Retina (tissue), 1 donor: ENCODE results near the gene KRTAP5-11.
"Not testable (repeated sequence)": the region's sequence is repeated elsewhere in the genome, so short reads cannot be mapped to it uniquely, and the experiment has no call there.

Source experiments
- DNase-seq: peaks from one replicate; pipeline ENCODE4 v3.0.0-alpha.2; 2016

Gene KRTAP5-11, protein sequence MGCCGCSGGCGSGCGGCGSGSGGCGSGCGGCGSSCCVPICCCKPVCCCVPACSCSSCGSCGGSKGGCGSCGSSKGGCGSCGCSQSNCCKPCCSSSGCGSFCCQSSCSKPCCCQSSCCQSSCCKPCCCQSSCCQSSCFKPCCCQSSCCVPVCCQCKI

DNA sequence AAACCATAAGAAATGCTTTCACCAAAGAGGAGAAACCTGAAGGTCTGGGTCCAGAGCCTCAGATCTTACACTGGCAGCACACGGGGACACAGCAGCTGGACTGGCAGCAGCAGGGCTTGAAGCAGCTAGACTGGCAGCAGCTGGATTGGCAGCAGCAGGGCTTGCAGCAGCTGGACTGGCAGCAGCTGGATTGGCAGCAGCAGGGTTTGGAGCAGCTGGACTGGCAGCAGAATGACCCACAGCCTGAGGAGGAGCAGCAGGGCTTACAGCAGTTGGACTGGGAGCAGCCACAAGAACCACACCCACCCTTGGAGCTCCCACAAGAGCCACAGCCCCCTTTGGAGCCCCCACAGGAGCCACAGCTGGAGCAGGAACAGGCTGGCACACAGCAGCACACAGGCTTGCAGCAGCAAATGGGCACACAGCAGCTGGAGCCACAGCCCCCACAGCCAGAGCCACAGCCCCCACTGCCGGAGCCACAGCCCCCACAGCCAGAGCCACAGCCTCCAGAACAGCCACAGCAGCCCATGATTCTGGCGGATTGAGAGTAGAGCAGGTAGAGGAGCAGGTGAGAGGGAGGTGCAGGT is at the start of gene KRTAP5-11:
TSS of gene KRTAP5-11 (minus strand) at position 567 of the 587 bp plus-strand sequence. CDS start at position 529, 38 bp downstream.
- no peak for DNase-seq

DNA sequence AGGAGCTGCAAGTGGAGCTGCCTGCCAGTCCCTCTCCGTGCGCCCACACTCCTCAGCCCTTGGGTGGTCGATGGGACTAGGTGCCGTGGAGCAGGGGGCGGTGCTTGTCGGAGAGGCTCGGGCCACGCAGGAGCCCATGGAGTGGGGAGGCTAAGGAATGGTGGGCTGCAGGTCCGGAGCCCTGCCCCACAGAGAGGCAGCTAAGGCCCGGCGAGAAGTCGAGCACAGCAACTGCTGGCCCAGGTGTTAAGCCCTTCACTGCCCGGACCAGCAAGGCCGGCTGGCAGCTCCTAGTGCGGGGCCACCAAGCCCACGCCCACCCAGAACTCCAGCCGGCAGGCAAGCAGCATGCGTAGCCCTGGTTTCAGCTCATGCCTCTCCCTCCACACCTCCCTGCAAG is 48.9 kb upstream of the KRTAP5-11 start:
- DNase-seq, result not testable (repeated sequence)

DNA sequence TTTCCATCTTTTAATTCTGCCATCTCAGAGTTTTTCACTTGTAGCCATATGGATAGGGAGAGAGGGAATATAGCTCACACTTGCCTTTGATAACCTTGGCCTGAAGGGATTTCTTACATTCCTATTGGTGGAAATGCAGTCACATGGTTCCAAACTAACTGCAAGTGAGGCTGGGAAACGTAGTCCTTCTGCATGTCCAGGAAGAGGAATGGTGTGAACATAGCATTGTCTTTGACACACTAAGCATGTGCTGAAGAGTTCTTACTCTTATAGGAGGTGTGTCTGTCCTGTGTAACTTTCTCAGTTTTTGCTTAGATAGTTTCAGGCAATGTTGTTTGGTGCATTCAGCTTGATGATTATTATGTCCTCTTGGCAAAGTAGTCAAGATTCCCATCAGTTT is 47.4 kb upstream of the KRTAP5-11 start:
- not testable (repeated sequence) for DNase-seq

DNA sequence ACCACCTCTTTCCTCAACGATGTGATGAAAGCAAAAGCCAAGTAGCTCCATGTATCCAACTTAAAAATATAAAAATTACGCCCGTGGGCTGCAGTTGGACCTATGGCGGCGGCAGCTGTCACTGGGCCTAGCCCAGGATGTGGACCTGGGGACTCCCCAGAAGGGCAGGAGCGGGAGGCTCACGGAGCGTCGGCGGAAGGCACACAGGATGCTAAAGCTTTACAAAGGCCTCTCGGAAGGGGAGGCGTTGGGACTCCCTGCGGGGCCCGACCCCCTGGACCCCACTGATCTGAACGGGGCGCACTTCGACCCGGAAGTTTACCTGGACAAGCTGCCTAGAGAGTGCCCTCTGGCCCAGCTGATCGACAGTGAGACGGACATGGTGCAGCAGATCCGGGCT is 46.3 kb upstream of the KRTAP5-11 start:
- DNase-seq, result not testable (repeated sequence)

DNA sequence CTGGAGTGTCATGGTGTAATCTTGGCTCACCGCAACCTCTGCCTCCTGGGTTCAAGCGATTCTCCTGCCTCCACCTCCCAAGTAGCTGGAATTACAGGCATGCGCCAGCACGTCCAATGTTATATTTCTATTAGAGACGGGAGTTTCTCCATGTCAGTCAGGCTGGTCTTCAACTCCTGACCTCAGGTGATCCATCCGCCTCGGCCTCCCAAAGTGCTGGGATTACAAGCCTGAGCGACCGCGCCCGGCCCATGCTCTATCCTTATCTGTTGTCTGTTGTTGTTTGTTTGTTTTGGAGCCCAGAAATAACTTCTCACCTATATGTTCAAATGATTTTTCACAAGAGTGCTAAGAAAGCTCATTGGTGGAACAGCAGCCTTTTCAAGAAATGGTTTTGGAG is 40.6 kb upstream of the KRTAP5-11 start:
- not testable (repeated sequence) for DNase-seq

DNA sequence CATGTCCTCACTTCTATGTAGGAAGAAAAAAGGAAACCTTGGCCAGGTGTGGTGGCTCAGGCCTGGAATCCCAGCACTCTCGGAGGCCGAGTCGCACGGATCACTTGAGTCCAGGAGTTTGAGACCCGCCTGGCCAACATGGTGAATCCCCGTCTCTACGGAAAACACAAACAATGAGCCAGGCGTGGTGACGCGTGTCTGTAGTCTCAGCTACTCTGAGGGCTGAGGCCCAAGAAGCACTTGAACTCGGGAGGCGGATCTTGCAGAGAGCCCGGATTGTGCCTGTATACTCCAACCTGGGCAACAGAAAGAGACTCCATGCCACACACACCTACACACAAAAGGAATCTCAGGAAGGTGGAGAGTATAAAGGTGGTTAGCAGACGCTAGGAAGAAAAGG is 39.9 kb upstream of the KRTAP5-11 start:
- DNase-seq, result not testable (repeated sequence)

DNA sequence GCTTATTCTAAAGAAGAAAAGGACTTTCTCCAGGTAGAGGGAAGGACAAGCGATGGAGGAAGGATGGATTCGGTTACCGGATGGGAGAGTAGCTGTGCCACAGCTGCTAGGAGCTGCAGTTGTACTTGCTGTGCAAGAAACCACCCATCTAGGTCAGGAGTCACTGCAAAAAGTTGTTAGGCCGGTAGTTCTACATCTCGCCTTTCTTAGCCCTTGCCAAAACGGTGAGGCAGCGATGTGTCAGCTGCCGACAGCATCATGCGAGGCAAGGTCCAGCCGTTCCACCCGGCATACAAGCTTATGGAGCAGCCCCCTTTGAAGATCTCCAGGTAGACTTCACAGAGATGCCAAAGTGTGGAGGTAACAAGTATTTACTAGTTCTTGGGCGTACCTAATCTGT is 32.3 kb upstream of the KRTAP5-11 start:
- DNase-seq, result not testable (repeated sequence)

DNA sequence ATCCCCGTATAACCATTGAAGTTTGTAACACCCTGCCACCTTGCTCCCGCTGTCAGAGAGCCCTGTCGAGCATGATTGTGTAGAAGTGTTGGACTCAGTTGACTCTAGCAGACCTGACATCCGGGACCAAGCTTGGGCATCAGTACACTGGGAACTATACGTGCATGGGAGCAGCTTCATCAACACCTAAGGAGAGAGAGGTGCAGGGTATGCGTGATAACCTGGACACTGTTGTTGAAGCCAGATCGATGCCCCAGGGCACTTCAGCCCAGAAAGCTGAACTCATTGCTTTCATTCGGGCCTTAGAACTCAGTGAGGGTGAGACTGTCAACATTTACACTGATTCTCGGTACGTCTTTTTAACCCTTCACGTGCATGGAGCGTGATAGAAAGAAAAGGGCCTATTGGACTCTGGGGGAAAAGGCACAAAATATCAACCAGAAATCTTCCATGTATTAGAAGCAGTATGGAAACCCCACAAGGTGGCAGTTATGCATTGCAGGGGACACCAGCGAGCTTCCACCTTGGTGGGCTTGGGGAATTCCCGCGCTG is 31.8 kb upstream of the KRTAP5-11 start:
- not testable (repeated sequence) for DNase-seq

DNA sequence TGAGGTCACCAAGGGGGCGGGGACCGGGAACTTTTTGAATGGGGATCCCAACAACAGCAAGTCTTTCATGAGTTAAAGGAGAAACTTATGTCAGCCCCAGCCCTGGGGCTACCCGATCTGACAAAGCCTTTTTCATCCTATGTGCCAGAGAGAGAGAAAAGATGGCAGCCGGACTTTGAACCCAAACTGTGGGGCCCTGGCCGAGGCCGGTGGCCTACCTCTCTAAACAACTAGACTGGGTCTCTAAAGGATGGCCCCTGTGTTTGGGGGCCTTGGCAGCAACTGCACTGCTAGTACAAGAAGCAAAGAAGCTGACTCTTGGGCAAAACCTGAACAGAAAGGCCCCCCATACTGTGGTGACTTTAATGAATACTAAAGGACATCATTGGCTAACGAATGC is 31.3 kb upstream of the KRTAP5-11 start:
- DNase-seq, result not testable (repeated sequence)

DNA sequence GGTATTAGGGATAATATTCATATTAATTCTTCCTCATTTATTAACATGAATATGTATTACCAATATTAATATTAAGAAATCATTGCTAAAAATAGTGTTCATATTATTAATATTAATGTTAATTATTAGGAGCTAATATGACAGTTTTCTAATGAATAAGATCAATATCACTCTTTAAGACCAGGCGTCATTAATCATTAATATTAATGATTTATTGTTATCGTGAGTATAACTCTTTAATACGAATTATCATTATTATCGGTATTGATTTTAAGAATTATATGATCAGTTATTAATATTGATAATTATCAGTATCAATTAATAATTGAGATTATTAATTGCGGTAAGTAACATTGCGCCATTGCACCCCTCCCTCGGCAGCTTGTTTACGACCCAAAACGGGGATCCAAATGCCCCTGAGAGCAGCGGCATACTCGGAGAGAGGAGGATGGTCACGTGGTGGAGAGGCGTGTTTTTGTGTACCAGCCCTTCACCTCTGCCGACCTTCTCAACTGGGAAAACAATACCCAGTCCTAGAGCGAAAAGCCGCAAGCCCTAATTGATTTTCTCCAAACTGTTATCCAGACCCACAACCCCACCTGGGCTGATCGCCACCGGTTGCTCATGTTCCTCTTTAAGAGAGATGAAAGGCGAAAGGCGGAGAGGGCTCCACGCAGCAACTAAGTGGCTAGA is 28.7 kb upstream of the KRTAP5-11 start:
- not testable (repeated sequence) for DNase-seq

DNA sequence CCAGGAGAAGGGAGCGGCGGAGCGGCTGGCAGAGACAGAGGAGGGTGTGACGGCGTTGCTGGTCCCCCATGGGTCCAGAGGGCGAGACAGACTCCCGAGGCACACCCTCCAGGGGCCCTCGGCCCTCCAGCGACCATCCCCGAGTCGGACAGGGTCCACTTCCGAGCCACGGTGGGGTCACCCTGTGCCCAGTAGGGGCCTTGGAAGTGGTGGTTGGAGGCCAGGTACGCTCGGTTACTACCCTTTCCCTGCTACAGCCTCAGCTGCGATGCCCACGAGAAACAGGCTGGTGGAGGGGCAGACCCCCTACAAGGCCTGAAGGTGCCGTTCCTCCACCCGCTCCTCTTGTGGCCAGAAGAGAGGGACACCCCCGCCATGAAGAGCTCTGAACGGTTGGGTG is 25.6 kb upstream of the KRTAP5-11 start:
- not testable (repeated sequence) for DNase-seq

DNA sequence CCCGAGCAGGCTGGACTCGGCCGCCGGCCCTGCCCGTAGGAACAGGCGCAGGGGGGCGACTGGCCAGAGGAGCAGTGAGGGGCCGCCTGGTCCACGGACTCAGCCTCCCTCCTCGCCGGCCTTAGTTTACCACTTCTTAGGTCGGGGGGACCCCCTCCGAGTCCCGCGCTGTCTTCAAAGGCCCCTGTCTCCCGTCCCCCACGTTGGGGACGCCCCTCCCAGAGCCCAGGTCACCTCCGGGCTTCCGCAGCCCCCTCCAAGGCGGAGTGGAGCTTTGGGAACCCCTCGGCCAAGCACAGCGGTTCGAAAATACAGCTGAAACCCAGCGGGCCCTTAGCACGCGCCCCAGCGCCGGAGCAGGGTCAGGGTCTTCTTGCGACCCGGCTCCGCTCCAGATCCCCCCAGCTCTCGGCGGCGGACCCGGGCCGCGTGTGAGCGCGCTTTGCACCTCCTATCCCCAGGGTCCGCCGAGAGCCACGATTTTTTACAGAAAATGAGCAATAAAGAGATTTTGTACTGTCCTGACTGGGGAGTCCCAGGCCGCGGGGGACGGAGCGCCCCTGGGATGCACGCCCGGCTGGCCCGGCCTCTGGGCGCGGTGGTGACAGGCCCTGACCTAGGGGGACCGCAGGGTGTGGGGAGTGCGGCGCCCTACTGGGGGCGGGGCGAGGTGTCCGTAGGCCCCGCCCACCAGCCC is 25.0 kb upstream of the KRTAP5-11 start:
- peak; percentile 58 for DNase-seq

DNA sequence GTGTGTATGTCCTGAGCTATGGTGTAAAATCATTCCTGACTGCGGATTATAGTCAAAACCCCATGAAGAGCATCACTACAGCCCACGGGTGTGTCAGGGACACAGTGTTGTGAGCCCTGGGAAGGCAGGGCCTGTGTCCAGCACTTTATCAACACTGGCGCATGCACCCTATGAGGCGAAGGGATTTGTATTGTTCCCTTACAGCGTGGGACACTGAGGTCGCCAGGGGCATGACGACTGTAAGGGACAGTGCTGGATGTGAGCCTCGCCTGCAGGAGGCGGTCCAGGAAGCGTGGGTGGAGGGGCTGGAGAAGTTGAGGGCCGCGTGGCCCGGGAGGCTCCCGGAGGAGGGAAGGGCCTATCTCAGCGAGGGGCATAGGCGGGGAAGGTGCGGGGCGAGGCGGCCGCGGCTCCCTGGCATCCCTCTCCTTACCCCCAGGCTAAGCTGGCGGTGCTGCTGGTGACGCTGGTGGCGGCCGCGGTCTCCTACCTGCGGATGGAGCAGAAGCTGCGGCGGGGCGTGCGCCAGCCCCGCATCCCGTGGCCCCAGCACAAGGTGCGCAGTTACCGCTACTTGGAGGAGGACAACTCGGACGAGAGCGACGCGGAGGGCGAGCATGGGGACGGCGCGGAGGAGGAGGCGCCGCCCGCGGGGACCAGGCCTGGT is 24.3 kb upstream of the KRTAP5-11 start:
- DNase-seq, result not testable (repeated sequence)

DNA sequence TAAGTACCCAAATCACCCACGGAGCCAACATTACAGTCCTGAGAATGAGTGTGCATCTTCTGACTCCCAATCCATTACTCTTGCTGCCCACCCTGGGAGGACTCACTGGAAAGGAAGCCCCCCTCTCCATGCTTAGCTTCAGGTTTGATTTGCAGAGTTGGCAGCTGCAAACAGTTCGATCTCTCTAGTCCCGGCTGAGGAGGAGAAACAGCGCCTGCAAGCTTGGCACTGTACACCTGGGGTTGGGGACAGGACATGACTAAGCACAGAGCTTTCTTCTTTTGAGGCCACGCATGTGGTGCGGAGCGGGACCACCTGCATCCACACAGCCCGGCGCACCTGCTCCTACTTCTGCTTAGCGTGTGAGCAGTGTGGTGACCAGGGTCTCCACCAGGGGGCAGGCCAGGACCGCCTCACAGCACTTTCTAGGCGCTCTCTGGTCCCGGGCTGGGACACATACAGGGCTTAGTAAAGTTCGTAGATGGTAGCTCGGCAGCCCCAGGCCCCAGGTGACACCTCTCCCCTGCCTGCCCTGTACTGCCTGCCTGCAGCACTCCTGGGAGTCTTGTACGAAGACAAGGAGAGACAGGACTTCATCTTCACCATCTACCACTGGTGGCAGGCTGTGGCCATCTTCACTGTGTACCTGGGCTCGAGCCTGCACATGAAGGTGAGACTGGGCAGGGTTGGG is 22.3 kb upstream of the KRTAP5-11 start:
- DNase-seq, result peak; percentile 28

DNA sequence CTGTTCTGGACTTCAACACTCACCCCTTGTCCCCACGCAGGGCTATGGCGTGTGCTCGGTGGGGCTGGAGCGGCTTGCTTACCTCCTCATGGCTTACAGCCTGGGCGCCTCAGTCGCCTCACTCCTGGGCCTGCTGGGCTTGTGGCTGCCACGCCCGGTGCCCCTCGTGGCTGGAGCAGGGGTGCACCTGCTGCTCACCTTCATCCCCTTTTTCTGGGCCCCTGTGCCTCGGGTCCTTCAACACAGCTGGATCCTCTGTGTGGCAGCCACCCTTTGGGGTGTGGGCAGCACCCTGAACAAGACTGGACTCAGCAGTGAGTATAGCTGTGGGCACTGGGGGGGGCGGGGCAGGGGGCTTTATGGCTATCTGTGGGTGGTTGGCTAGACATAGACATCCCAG is 20.5 kb upstream of the KRTAP5-11 start:
- not testable (repeated sequence) for DNase-seq

DNA sequence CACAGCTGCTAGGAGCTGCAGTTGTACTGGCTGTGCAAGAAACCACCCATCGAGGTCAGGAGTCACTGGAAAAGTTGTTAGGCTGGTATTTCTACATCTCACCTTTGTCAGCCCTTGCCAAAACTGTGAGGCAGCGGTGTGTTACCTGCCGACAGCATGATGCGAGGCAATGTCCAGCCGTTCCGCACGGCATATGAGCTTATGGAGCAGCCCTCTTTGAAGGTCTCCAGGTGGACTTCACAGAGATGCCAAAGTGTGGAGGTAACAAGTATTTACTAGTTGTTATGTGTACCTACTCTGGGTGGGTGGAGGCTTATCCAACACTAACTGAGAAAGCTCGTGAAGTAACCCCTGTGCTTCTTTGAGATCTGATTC is 6.9 kb upstream of the KRTAP5-11 start:
- not testable (repeated sequence) for DNase-seq

DNA sequence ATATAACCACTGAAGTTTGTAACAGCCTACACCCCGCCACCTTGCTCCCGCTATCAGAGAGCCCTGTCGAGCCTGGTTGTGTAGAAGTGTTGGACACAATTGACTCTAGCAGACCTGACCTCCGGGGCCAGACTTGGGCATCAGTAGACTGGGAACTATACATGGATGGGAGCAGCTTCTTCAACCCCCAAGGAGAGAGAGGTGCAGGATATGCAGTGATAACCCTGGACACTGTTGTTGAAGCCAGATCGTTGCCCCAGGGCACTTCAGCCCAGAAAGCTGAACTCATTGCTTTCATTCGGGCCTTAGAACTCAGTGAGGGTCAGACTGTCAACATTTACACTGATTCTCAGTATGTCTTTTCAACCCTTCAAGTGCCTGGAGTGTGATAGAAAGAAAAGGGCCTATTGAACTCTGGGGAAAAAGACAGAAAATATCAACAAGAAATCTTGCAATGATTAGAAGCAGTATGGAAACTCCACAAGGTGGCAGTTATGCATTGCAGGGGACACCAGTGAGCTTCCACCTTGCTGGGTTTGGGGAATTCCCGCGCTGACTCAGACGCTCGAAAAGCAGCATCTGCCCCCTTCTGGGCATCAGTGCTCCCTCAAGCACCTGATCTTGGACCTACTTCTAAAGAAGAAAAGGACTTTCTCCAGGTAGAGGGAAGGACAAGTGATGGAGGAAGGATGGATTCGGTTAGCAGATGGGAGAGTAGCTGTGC is 6.3 kb upstream of the KRTAP5-11 start:
- DNase-seq, result not testable (repeated sequence)

DNA sequence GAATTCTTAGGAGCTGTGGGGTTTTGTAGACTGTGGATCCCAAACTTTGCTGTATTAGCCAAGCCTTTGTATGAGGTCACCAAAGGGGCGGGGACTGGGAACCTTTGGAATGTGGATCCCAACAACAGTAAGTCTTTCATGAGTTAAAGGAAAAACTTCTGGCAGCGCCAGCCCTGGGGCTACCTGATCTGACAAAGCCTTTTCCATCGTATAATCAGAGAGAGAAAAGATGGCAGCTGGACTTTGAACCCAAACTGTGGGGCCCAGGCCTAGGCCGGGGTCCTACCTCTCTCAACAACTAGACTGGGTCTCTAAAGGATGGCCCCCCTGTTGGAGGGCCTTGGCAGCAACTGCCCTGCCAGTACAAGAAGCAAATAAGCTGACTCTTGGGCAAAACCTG is 5.6 kb upstream of the KRTAP5-11 start:
- not testable (repeated sequence) for DNase-seq

DNA sequence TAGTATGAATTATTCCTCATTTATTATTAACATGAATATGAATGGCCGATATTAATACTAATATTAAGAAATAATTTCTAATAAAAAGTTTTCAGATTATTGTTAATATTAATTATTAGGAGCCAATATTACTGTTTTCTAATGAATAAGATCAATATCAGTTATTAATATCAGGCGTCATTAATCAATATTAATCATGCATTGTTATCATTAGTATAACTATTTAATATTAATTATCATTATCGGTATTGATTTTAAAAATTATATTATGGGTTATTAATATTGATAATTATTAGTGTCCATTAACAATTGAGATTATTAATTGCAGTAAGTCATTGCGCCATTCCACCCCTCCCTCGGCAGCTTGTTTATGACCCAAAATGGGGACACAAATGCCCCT is 3.0 kb upstream of the KRTAP5-11 start:
- DNase-seq, result not testable (repeated sequence)

DNA sequence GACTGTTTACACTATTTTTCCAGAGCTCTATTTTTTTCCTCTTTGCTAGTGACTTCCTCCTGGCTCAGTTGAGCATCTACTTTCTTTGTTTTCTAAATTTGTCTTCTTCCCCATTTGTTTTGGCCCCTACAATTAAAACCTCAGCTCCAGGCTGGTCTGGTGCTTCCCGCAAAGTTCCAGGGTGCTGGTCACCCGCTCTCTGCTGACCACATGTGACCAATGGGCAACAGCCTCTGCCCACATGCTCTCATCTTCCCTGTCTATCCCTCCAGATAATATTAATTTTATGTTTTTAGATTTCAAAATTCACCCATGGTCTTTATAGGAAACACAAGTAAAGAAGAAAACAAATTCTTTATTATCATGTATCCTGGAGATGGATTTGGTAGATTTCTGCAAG is 294 bp upstream of the KRTAP5-11 start:
- DNase-seq, result not testable (repeated sequence)

DNA sequence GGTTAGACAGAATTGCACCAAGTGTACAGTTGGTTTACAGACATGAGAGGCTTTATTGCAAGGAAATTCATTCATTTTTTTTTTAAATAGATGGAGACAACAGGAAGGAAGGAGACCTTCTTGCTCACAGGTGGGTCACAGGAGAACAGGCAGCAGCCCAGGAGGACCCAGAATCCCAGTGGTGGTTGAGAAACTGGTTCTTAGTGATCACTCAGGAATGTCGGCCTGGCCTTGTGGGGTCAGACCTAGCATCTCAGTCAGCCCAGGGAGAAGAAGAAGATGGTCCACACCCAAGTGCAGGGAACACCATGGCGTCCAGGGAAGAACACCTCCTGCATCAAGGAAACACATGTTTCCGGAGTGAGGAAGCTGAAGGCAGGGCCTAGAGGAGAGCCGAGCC is 849 bp downstream of the KRTAP5-11 start:
- DNase-seq, result no peak
